H9 (cell line): ENCODE measurements around the gene MMP24OS. TPM values are rescaled to one million over a fixed set of nuclear protein-coding genes. Genes with fewer than 3 reads are reported as not detected.

ENCODE experiments used
- DNase-seq: peaks from one replicate; pipeline ENCODE4 v3.0.0-alpha.2; 2017
- H2AFZ ChIP-seq: one replicate; pipeline ENCODE4 v1.6.1; 2013; ENCODE audit warnings: mild to moderate bottlenecking, low read length, control low read depth, moderate library complexity
- H2AK5ac ChIP-seq: 2 replicates; pipeline ENCODE4 v1.6.1; 2013; ENCODE audit warnings: low read length, control low read depth, mixed read lengths; ENCODE audit not compliant: insufficient read length
- H2BK120ac ChIP-seq: one replicate; pipeline ENCODE4 v1.6.1; 2013; ENCODE audit warnings: low read depth, mild to moderate bottlenecking, low read length, control low read depth, inconsistent platforms; ENCODE audit not compliant: poor library complexity, severe bottlenecking
- H2BK12ac ChIP-seq: 2 replicates; pipeline ENCODE4 v1.6.1; 2013; ENCODE audit warnings: low read length, control low read depth, mixed read lengths, low read depth; ENCODE audit not compliant: insufficient read length
- H2BK15ac ChIP-seq: 2 replicates; pipeline ENCODE4 v1.6.1; 2013; ENCODE audit warnings: low read depth, low read length, control low read depth
- H2BK20ac ChIP-seq: one replicate; pipeline ENCODE4 v1.6.1; 2013; ENCODE audit warnings: low read depth, mild to moderate bottlenecking, low read length, control low read depth, inconsistent platforms; ENCODE audit not compliant: poor library complexity, severe bottlenecking
- H2BK5ac ChIP-seq: 2 replicates; pipeline ENCODE4 v1.6.1; 2013; ENCODE audit warnings: low read length, control low read depth, mixed read lengths; ENCODE audit not compliant: insufficient read length
- H3K14ac ChIP-seq: 2 replicates; pipeline ENCODE4 v1.6.1; 2013; ENCODE audit warnings: low read length, control low read depth; ENCODE audit not compliant: insufficient read depth
- H3K18ac ChIP-seq: 2 replicates; pipeline ENCODE4 v1.6.1; 2013; ENCODE audit warnings: low read depth, mild to moderate bottlenecking, mixed read lengths, low read length, control low read depth; ENCODE audit not compliant: insufficient read length
- H3K23ac ChIP-seq: 2 replicates; pipeline ENCODE4 v1.6.1; 2013; ENCODE audit warnings: low read length, control low read depth, mixed read lengths, low read depth; ENCODE audit not compliant: insufficient read length
- H3K23me2 ChIP-seq: 2 replicates; pipeline ENCODE4 v1.6.1; 2013; ENCODE audit warnings: low read depth, mild to moderate bottlenecking, mixed read lengths, low read length, control low read depth; ENCODE audit not compliant: insufficient read length, poor library complexity, severe bottlenecking
- H3K27ac ChIP-seq: 2 replicates; pipeline ENCODE4 v1.5.1; 2013; ENCODE audit warnings: low read length, control low read depth, mixed read lengths, low read depth; ENCODE audit not compliant: insufficient read length
- H3K27me3 ChIP-seq: 2 replicates; pipeline ENCODE4 v1.6.1; 2013; ENCODE audit warnings: low read length, control low read depth, inconsistent platforms; ENCODE audit not compliant: insufficient read depth
- H3K4ac ChIP-seq: 2 replicates; pipeline ENCODE4 v1.6.1; 2013; ENCODE audit warnings: low read depth, mild to moderate bottlenecking, control low read depth, inconsistent platforms, low read length, moderate library complexity
- H3K4me1 ChIP-seq: 2 replicates; pipeline ENCODE4 v1.6.1; 2013; ENCODE audit warnings: low read length, control low read depth, inconsistent platforms; ENCODE audit not compliant: insufficient read depth
- H3K4me2 ChIP-seq: 2 replicates; pipeline ENCODE4 v1.6.1; 2013; ENCODE audit warnings: low read length, control low read depth, mixed read lengths; ENCODE audit not compliant: insufficient read length, insufficient read depth
- H3K56ac ChIP-seq: 2 replicates; pipeline ENCODE4 v1.6.1; 2013; ENCODE audit warnings: low read depth, mild to moderate bottlenecking, mixed read lengths, low read length, control low read depth; ENCODE audit not compliant: insufficient read length
- H3K79me1 ChIP-seq: 2 replicates; pipeline ENCODE4 v1.6.1; 2013; ENCODE audit warnings: low read depth, mild to moderate bottlenecking, moderate library complexity, low read length, control low read depth, inconsistent platforms; ENCODE audit not compliant: insufficient read depth, poor library complexity, severe bottlenecking
- H3K79me2 ChIP-seq: 2 replicates; pipeline ENCODE4 v1.6.1; 2013; ENCODE audit warnings: low read length, control low read depth, inconsistent platforms; ENCODE audit not compliant: insufficient read depth
- H3K9ac ChIP-seq: 2 replicates; pipeline ENCODE4 v1.6.1; 2013; ENCODE audit warnings: low read length, control low read depth, mixed read lengths; ENCODE audit not compliant: insufficient read length; ENCODE audit errors: extremely low read depth
- H3K9me3 ChIP-seq: one replicate; pipeline ENCODE4 v1.6.1; 2013; ENCODE audit warnings: low read depth, low read length, inconsistent platforms; ENCODE audit not compliant: control insufficient read depth
- H3T11ph ChIP-seq: one replicate; pipeline ENCODE4 v1.6.1; 2013; ENCODE audit warnings: mild to moderate bottlenecking, low read length, control low read depth, inconsistent platforms
- H4K20me1 ChIP-seq: one replicate; pipeline ENCODE4 v1.6.1; 2013; ENCODE audit not compliant: control insufficient read depth, insufficient read length, insufficient read depth
- H4K5ac ChIP-seq: 2 replicates; pipeline ENCODE4 v1.6.1; 2013; ENCODE audit warnings: low read depth, mild to moderate bottlenecking, mixed read lengths, low read length, control low read depth; ENCODE audit not compliant: insufficient read length
- H4K8ac ChIP-seq: replicated peaks from 2 replicates; pipeline ENCODE4 v1.6.1; 2013; ENCODE audit warnings: low read length, control low read depth, mixed read lengths, low read depth; ENCODE audit not compliant: insufficient read length
- H4K91ac ChIP-seq: 2 replicates; pipeline ENCODE4 v1.6.1; 2013; ENCODE audit warnings: low read depth, mild to moderate bottlenecking, moderate library complexity, mixed read lengths, low read length, control low read depth; ENCODE audit not compliant: insufficient read length
- H3K27ac Mint-ChIP-seq, 3 experiments: 2 replicates in 2 of 3; 3 replicates in 1 of 3; pipeline ENCODE4 v1.8.0; 2020 to 2021; ENCODE audit warnings: mixed read lengths in 3 of 3, mild to moderate bottlenecking in 1 of 3, moderate library complexity in 1 of 3
- H3K27me3 Mint-ChIP-seq: 2 replicates; pipeline ENCODE4 v1.8.0; 2021; ENCODE audit warnings: low read depth, mild to moderate bottlenecking, moderate library complexity, mixed read lengths
- H3K36me3 Mint-ChIP-seq, 3 experiments: 2 replicates in 2 of 3; 3 replicates in 1 of 3; pipeline ENCODE4 v1.8.0; 2020 to 2021; ENCODE audit warnings: low read depth in 3 of 3, mixed read lengths in 3 of 3; ENCODE audit not compliant: insufficient read depth in 1 of 3
- H3K4me1 Mint-ChIP-seq, 2 experiments: 2 replicates each; pipeline ENCODE4 v1.8.0; 2020; ENCODE audit warnings: mixed read lengths in 2 of 2
- H3K4me3 Mint-ChIP-seq, 2 experiments: 2 replicates in 1 of 2; 3 replicates in 1 of 2; pipeline ENCODE4 v1.8.0; 2020 to 2021; ENCODE audit warnings: mild to moderate bottlenecking in 2 of 2, mixed read lengths in 2 of 2, moderate library complexity in 1 of 2
- H3K9me3 Mint-ChIP-seq, 2 experiments: 2 replicates in 1 of 2; 3 replicates in 1 of 2; pipeline ENCODE4 v1.8.0; 2020; ENCODE audit warnings: mild to moderate bottlenecking in 2 of 2, mixed read lengths in 2 of 2, moderate library complexity in 1 of 2
- WGBS: extraction: QIAGEN DNeasy Blood & Tissue Kit; methylation state at CpG from one replicate; pipeline ENCODE4 v1.1.7; 2013; ENCODE audit warnings: missing lambda C conversion rate, low lambda C conversion rate, mixed read lengths; ENCODE audit not compliant: insufficient read length; ENCODE audit errors: extremely low coverage; 5-methylcytosine and 5-hydroxymethylcytosine counted together
- total RNA-seq: library from RNA; stranded (reverse); gene quantifications from 2 replicates; pipeline ENCODE4 v1.2.1, GENCODE V29; 2021
- TF ChIP-seq, protein P1 (sequence below): fragments of 200-600 bp; sonication (generic); conservative IDR thresholded peaks from 3 replicates; pipeline ENCODE4 v1.8.0; 2021; ENCODE audit warnings: antibody characterized with exemption, mild to moderate bottlenecking

The MMP24OS gene
- total RNA-seq, 1 experiment from 2014 or later, result 43.8 TPM

DNA sequence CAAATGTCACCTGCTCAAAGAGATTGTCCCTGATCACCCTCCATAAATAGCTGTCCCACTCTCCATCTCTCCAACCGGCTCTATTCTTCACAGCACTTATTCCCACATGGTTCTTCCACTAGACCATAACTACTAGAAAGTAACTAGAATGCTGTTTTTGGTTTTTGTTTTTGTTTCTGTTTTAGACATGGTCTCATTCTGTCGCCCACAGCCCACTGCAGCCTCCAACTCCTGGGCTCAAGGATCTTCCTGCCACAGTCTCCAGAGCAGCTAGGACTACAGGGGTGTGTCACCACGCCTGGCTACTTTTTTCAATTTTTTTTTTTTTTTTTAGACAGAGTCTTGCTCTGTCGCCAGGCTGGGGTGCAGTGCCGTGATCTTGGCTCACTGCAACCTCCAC, 39.2 kb downstream of the MMP24OS start:
- no peak for DNase-seq
- Mint-ChIP-seq H3K4me1 (peaks cover 18 to 25% of the 10 kb centered on the region in 2 experiments), H3K36me3 (peaks cover 0 to 14% (median 5%) of the 10 kb centered on the region in 3 experiments; a peak in 4 of 7 replicates), H3K4me3 (no peak overlapping the region), H3K27me3 (peaks cover 2% of the 10 kb centered on the region; the same call in 1 of the 2 replicates), H3K27ac (no peak overlapping the region), H3K9me3 (peaks cover 0 to 3% of the 10 kb centered on the region in 2 experiments; a peak in 2 of 5 replicates)
- H3K4me1 ChIP-seq, result peaks cover 8% of the 10 kb centered on the region; the same call in 1 of the 2 replicates
- no peak overlapping the region for H3K4me2 ChIP-seq
- no peaks in the 10 kb centered on the region for H3K79me2 ChIP-seq
- no peak overlapping the region for H3K18ac ChIP-seq
- H2BK120ac ChIP-seq, result no peak overlapping the region
- no peak overlapping the region for H2AFZ ChIP-seq
- no peak overlapping the region for H3K27ac ChIP-seq
- H2BK20ac ChIP-seq, result no peak overlapping the region
- H2AK5ac ChIP-seq, result no peak overlapping the region
- H2BK12ac ChIP-seq, result no peak overlapping the region
- no CpG with 5 or more reads among the region's 5 CpGs for WGBS
- no peaks in the 10 kb centered on the region for H3K9me3 ChIP-seq
- no peaks in the 10 kb centered on the region for H3K23me2 ChIP-seq
- no peak overlapping the region for H4K8ac ChIP-seq
- TF ChIP-seq, protein P1, sequence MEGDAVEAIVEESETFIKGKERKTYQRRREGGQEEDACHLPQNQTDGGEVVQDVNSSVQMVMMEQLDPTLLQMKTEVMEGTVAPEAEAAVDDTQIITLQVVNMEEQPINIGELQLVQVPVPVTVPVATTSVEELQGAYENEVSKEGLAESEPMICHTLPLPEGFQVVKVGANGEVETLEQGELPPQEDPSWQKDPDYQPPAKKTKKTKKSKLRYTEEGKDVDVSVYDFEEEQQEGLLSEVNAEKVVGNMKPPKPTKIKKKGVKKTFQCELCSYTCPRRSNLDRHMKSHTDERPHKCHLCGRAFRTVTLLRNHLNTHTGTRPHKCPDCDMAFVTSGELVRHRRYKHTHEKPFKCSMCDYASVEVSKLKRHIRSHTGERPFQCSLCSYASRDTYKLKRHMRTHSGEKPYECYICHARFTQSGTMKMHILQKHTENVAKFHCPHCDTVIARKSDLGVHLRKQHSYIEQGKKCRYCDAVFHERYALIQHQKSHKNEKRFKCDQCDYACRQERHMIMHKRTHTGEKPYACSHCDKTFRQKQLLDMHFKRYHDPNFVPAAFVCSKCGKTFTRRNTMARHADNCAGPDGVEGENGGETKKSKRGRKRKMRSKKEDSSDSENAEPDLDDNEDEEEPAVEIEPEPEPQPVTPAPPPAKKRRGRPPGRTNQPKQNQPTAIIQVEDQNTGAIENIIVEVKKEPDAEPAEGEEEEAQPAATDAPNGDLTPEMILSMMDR, result no peak
- H3K4ac ChIP-seq, result no peak overlapping the region
- no peaks in the 10 kb centered on the region for H3K79me1 ChIP-seq
- no peak overlapping the region for H2BK15ac ChIP-seq
- no peak overlapping the region for H3K14ac ChIP-seq
- no peak overlapping the region for H3K23ac ChIP-seq
- no peak overlapping the region for H3T11ph ChIP-seq
- no peak overlapping the region for H4K5ac ChIP-seq
- H2BK5ac ChIP-seq, result no peak overlapping the region
- no peak overlapping the region for H3K9ac ChIP-seq
- no peaks in the 10 kb centered on the region for H4K20me1 ChIP-seq
- H3K27me3 ChIP-seq, result no peaks in the 10 kb centered on the region
- H4K91ac ChIP-seq, result no peak overlapping the region
- no peak overlapping the region for H3K56ac ChIP-seq
